H1 (cell line): Measurements from ENCODE around the gene ABI3BP. TPM values are rescaled to one million over a fixed set of nuclear protein-coding genes. Genes with fewer than 3 reads are reported as not detected.

Source experiments
- CTCF ChIA-PET: fragments of 300-600 bp; sonication (Branson Sonifier 250); formaldehyde crosslinking; loops from one replicate; lab custom pipeline; 2021; ENCODE audit not compliant: partially characterized antibody; lab: Charles Lee
- POLR2A ChIA-PET: fragments of 300-600 bp; sonication (Branson Sonifier 250); formaldehyde crosslinking; loops from one replicate; lab custom pipeline; 2021; ENCODE audit warnings: inconsistent platforms; ENCODE audit not compliant: partially characterized antibody; lab: Charles Lee
- DNase-seq, 2 experiments: peaks; one replicate each; pipeline versions ENCODE4 v3.0.0 to v3.0.0-alpha.2; 2010 to 2022; ENCODE audit warnings: low spot score in 2 of 2, low read depth in 1 of 2, mixed read lengths in 1 of 2
- FAIRE-seq: peaks from 2 replicates; lab custom pipeline; 2011; peaks lifted over from hg19 to GRCh38; lab: Jason Lieb, UNC
- H2AFZ ChIP-seq: 2 replicates; pipeline ENCODE4 v1.8.1; 2012; ENCODE audit warnings: low read length, inconsistent platforms
- H2AK5ac ChIP-seq: 2 replicates; pipeline ENCODE4 v1.6.1; 2013; ENCODE audit warnings: low read depth, low read length
- H2BK120ac ChIP-seq: replicated peaks from 2 replicates; pipeline ENCODE3; 2013; ENCODE audit warnings: low read depth, low read length, inconsistent platforms
- H2BK12ac ChIP-seq: 2 replicates; pipeline ENCODE4 v1.6.1; 2013; ENCODE audit warnings: low read depth, low read length
- H2BK15ac ChIP-seq: 2 replicates; pipeline ENCODE4 v1.6.1; 2013; ENCODE audit warnings: low read length
- H2BK20ac ChIP-seq: 2 replicates; pipeline ENCODE4 v1.6.1; 2013; ENCODE audit warnings: low read length
- H2BK5ac ChIP-seq: 2 replicates; pipeline ENCODE4 v1.6.1; 2013; ENCODE audit warnings: low read depth, low read length
- H3K14ac ChIP-seq: 2 replicates; pipeline ENCODE4 v1.6.1; 2013; ENCODE audit warnings: inconsistent platforms; ENCODE audit not compliant: insufficient read length
- H3K18ac ChIP-seq: 2 replicates; pipeline ENCODE4 v1.6.1; 2013; ENCODE audit warnings: low read length; ENCODE audit errors: extremely low read depth
- H3K23ac ChIP-seq: 2 replicates; pipeline ENCODE4 v1.6.1; 2013; ENCODE audit warnings: inconsistent platforms; ENCODE audit not compliant: insufficient read length
- H3K23me2 ChIP-seq: 2 replicates; pipeline ENCODE4 v1.6.1; 2013; ENCODE audit warnings: low read depth, low read length
- H3K27ac ChIP-seq: 2 replicates; pipeline ENCODE4 v1.6.1; 2011; ENCODE audit warnings: low read depth, low read length, inconsistent platforms
- H3K27me3 ChIP-seq, 4 experiments: replicated peaks in 1 of 4; 1 replicate in 1 of 4; 2 replicates in 3 of 4; pipeline versions ENCODE4 v1.6.1 to v1.8.1; 2011 to 2013; ENCODE audit warnings: low read length in 3 of 4, mild to moderate bottlenecking in 3 of 4, inconsistent platforms in 2 of 4, mixed read lengths in 2 of 4, moderate library complexity in 1 of 4; ENCODE audit not compliant: control insufficient read depth in 3 of 4, insufficient read depth in 3 of 4; ENCODE audit errors: extremely low read depth in 1 of 4
- H3K36me3 ChIP-seq, 4 experiments: 2 replicates each; pipeline versions ENCODE4 v1.6.1 to v1.8.1; 2011 to 2013; ENCODE audit warnings: mild to moderate bottlenecking in 4 of 4, low read length in 3 of 4, moderate library complexity in 2 of 4, control low read depth in 1 of 4, inconsistent platforms in 1 of 4; ENCODE audit not compliant: insufficient read depth in 4 of 4, control insufficient read depth in 2 of 4
- H3K4ac ChIP-seq: replicated peaks from 2 replicates; pipeline ENCODE3; 2013; ENCODE audit warnings: low read length, low read depth, mixed read lengths, inconsistent platforms; ENCODE audit not compliant: insufficient read length
- H3K4me1 ChIP-seq, 4 experiments: replicated peaks in 1 of 4; 1 replicate in 1 of 4; 2 replicates in 3 of 4; pipeline versions ENCODE4 v1.6.1 to v1.8.1; 2011 to 2013; ENCODE audit warnings: low read length in 3 of 4, inconsistent platforms in 2 of 4, mixed read lengths in 1 of 4; ENCODE audit not compliant: insufficient read depth in 4 of 4, control insufficient read depth in 3 of 4
- H3K4me2 ChIP-seq, 2 experiments: 2 replicates each; pipeline versions ENCODE4 v1.6.1 to v1.8.1; 2011 to 2013; ENCODE audit warnings: low read depth in 2 of 2, low read length in 2 of 2, control low read depth in 1 of 2, inconsistent platforms in 1 of 2, mild to moderate bottlenecking in 1 of 2; ENCODE audit not compliant: insufficient read depth in 1 of 2
- H3K4me3 ChIP-seq, 4 experiments: fragments of 200-600, 300-600 bp in 1 of 4; sonication (generic), shearing (Covaris generic), sonication (Bioruptor Twin) in 1 of 4; 2 replicates each; pipeline versions ENCODE4 v1.5.1 to v1.8.1; 2011 to 2016; ENCODE audit warnings: low read length in 4 of 4, low read depth in 3 of 4, control low read depth in 2 of 4, inconsistent platforms in 2 of 4, mild to moderate bottlenecking in 2 of 4, mixed read lengths in 1 of 4, moderate library complexity in 1 of 4; ENCODE audit not compliant: insufficient read depth in 2 of 4; ENCODE audit errors: extremely low read depth in 1 of 4
- H3K56ac ChIP-seq: replicated peaks from 2 replicates; pipeline ENCODE3; 2013; ENCODE audit warnings: low read depth, mild to moderate bottlenecking, mixed read lengths, low read length, inconsistent platforms; ENCODE audit not compliant: insufficient read length
- H3K79me1 ChIP-seq: 2 replicates; pipeline ENCODE4 v1.6.1; 2013; ENCODE audit warnings: low read depth, low read length, control low read depth
- H3K79me2 ChIP-seq, 2 experiments: 2 replicates each; pipeline versions ENCODE4 v1.6.1 to v1.8.1; 2012 to 2013; ENCODE audit warnings: low read length in 2 of 2, mild to moderate bottlenecking in 2 of 2, inconsistent platforms in 1 of 2; ENCODE audit not compliant: insufficient read depth in 2 of 2, control insufficient read depth in 1 of 2
- H3K9ac ChIP-seq, 4 experiments: replicated peaks in 1 of 4; 1 replicate in 1 of 4; 2 replicates in 3 of 4; pipeline versions ENCODE4 v1.6.1 to v1.8.1; 2011 to 2013; ENCODE audit warnings: low read depth in 3 of 4, low read length in 3 of 4, control low read depth in 2 of 4, mild to moderate bottlenecking in 2 of 4, moderate library complexity in 2 of 4, inconsistent platforms in 1 of 4; ENCODE audit errors: extremely low read depth in 1 of 4
- H3K9me3 ChIP-seq, 2 experiments: 2 replicates each; pipeline versions ENCODE4 v1.6.1 to v1.8.1; 2012 to 2013; ENCODE audit warnings: mild to moderate bottlenecking in 2 of 2, moderate library complexity in 2 of 2, control low read depth in 1 of 2, inconsistent platforms in 1 of 2, low read depth in 1 of 2, low read length in 1 of 2, mixed read lengths in 1 of 2; ENCODE audit not compliant: insufficient read depth in 2 of 2
- H4K20me1 ChIP-seq, 2 experiments: replicated peaks in 1 of 2; 2 replicates each; pipeline versions ENCODE3 to v1.8.1; 2011 to 2013; ENCODE audit warnings: inconsistent platforms in 2 of 2, low read length in 2 of 2, mild to moderate bottlenecking in 1 of 2; ENCODE audit not compliant: insufficient read depth in 2 of 2, control insufficient read depth in 1 of 2
- H4K5ac ChIP-seq: 2 replicates; pipeline ENCODE4 v1.6.1; 2013; ENCODE audit warnings: low read length, low read depth, mixed read lengths, inconsistent platforms; ENCODE audit not compliant: insufficient read length
- H4K8ac ChIP-seq: 2 replicates; pipeline ENCODE4 v1.8.0; 2013; ENCODE audit warnings: mild to moderate bottlenecking, moderate library complexity, low read length, inconsistent platforms; ENCODE audit not compliant: insufficient read depth; ENCODE audit errors: extremely low read depth
- H4K91ac ChIP-seq: replicated peaks from 2 replicates; pipeline ENCODE3; 2013; ENCODE audit warnings: low read length, mixed read lengths, inconsistent platforms; ENCODE audit not compliant: insufficient read length
- CTBP2 ChIP-seq: IDR thresholded peaks from 2 replicates; pipeline ENCODE4 v1.7.0; 2011; ENCODE audit warnings: borderline replicate concordance, mild to moderate bottlenecking, moderate library complexity, mixed read lengths, low read length; ENCODE audit not compliant: insufficient read depth, insufficient read length
- GABPA ChIP-seq: IDR thresholded peaks from 2 replicates; pipeline ENCODE4 v1.6.1; 2011; ENCODE audit warnings: mild to moderate bottlenecking, low read length, moderate library complexity, borderline replicate concordance; ENCODE audit not compliant: insufficient read depth
- KDM4A ChIP-seq: IDR thresholded peaks from one replicate; pipeline ENCODE4 v1.7.1; 2012; ENCODE audit warnings: low read depth, mild to moderate bottlenecking, moderate library complexity, low read length, inconsistent platforms; ENCODE audit not compliant: severe bottlenecking
- KDM5A ChIP-seq: fragments of 200-600 bp; IDR thresholded peaks from 2 replicates; pipeline ENCODE4 v1.7.1; 2012; ENCODE audit warnings: mild to moderate bottlenecking, low read length, inconsistent platforms, mixed read lengths
- PHF8 ChIP-seq: fragments of 200-600 bp; sonication (generic); conservative IDR thresholded peaks from 2 replicates; pipeline ENCODE4 v1.7.1; 2012; ENCODE audit warnings: low read depth, mild to moderate bottlenecking, inconsistent platforms, low read length, moderate library complexity
- RAD21 ChIP-seq, 2 experiments: IDR thresholded peaks in 1 of 2; conservative IDR thresholded peaks in 1 of 2; 2 replicates each; pipeline ENCODE4 v1.6.1; 2011; ENCODE audit warnings: low read depth in 2 of 2, low read length in 2 of 2, improper control_type of control experiment in 1 of 2, inconsistent platforms in 1 of 2, mild to moderate bottlenecking in 1 of 2, moderate library complexity in 1 of 2
- RNF2 ChIP-seq: fragments of 200-900, 300-1000 bp; sonication (generic); IDR thresholded peaks from 2 replicates; pipeline ENCODE4 v1.7.1; 2016; ENCODE audit warnings: borderline replicate concordance, low read depth, mild to moderate bottlenecking, antibody characterized with exemption, low read length; ENCODE audit not compliant: poor library complexity, severe bottlenecking; ENCODE audit errors: missing control alignments
- RXRA ChIP-seq: IDR thresholded peaks from 2 replicates; pipeline ENCODE4 v1.6.1; 2011; ENCODE audit warnings: low read depth, mild to moderate bottlenecking, low read length, moderate library complexity; ENCODE audit not compliant: insufficient read depth
- SRF ChIP-seq: IDR thresholded peaks from 2 replicates; pipeline ENCODE4 v1.6.1; 2011; ENCODE audit warnings: mild to moderate bottlenecking, low read depth, low read length, moderate library complexity
- WGBS, 2 experiments: shearing (Covaris generic) in 1 of 2; methylation state at CpG; one replicate each; pipeline versions ENCODE4 v1.1.6 to v1.1.7; 2013 to 2015; ENCODE audit warnings: low lambda C conversion rate in 2 of 2, mixed read lengths in 2 of 2, inconsistent platforms in 1 of 2, low coverage in 1 of 2, missing lambda C conversion rate in 1 of 2; ENCODE audit not compliant: insufficient replicate concordance in 2 of 2, insufficient coverage in 1 of 2, insufficient read length in 1 of 2; ENCODE audit errors: extremely low coverage in 1 of 2, missing lambda C conversion rate in 1 of 2; 5-methylcytosine and 5-hydroxymethylcytosine counted together
- polyA plus RNA-seq, 7 experiments: library from polyadenylated mRNA; depleted of rRNA in 3 of 7; stranded (reverse) in 5 of 7; unstranded in 2 of 7; fragments of >200 nt in 5 of 7; fragments of 200-250 nt in 2 of 7; gene quantifications; 1 replicate in 5 of 7; 2 replicates in 1 of 7; 4 replicates in 1 of 7; pipeline versions ENCODE4 v1.2.1 to v1.2.3, GENCODE V29; 2011 to 2013; ENCODE audit warnings: missing spikeins in 2 of 7, mixed read lengths in 2 of 7
- total RNA-seq: library from RNA; stranded (reverse); fragmentation: NEBNext Ultra II Directional; extraction: Animal tissue kit (Norgen Biotek cat#: 25700); gene quantifications from 2 replicates; pipeline ENCODE4 v1.2.1, GENCODE V29; 2021

ABI3BP gene
- total and polyA plus RNA-seq, 2 of the 8 experiments (the other 6 are each of a cell fraction or from before 2014, with no cell fraction given) = 0.08 to 0.32 TPM

GRCh38 chr3:100702980-100703345 is 290.3 kb downstream of the ABI3BP start:
- POLR2A ChIA-PET = interaction anchor here (0.6 kb wide), 1 partner anchor 187 kb away, joined by 3 read pairs; no protein-coding TSS in a partner anchor
- H2BK5ac ChIP-seq = no peak overlapping the region
- H3K14ac ChIP-seq = no peak overlapping the region
- H3K9ac ChIP-seq = no peak overlapping the region
- H2BK12ac ChIP-seq = no peak overlapping the region
- CTCF ChIA-PET = interaction anchor here (0.8 kb wide), 1 partner anchor 241 kb away, joined by 3 read pairs; no protein-coding TSS in a partner anchor
- H3K23ac ChIP-seq = no peak overlapping the region
- no peak overlapping the region for H2BK120ac ChIP-seq
- H4K91ac ChIP-seq = no peak overlapping the region
- peaks cover 1 to 22% (median 9%) of the 10 kb centered on the region in 4 experiments; a peak in 6 of 7 replicates for H3K27me3 ChIP-seq
- H2AFZ ChIP-seq = no peak overlapping the region
- no peaks in the 10 kb centered on the region for H4K20me1 ChIP-seq
- no peak overlapping the region for H2BK20ac ChIP-seq
- no peak overlapping the region for H3K27ac ChIP-seq
- no peaks in the 10 kb centered on the region for H3K23me2 ChIP-seq
- H2AK5ac ChIP-seq = no peak overlapping the region
- H4K5ac ChIP-seq = no peak overlapping the region
- H3K4me3 ChIP-seq = no peak overlapping the region
- FAIRE-seq (no peak), DNase-seq (no peak)
- H3K4me1 ChIP-seq = no peaks in the 10 kb centered on the region
- no peak overlapping the region for H3K4me2 ChIP-seq
- H3K36me3 ChIP-seq = no peaks in the 10 kb centered on the region
- H3K18ac ChIP-seq = no peak overlapping the region
- no peak overlapping the region for H3K4ac ChIP-seq
- H3K9me3 ChIP-seq = no peaks in the 10 kb centered on the region
- no peak overlapping the region for H4K8ac ChIP-seq
- no peaks in the 10 kb centered on the region for H3K79me1 ChIP-seq
- no peak overlapping the region for H3K56ac ChIP-seq
- H3K79me2 ChIP-seq = no peaks in the 10 kb centered on the region
- H2BK15ac ChIP-seq = no peak overlapping the region
- 87% methylated on average over 5 of the region's 5 CpGs; no CpG with 5 or more reads in 1 of the 2 experiments for WGBS, 2 experiments
- TF ChIP-seq GABPA = no peak
- TF ChIP-seq RNF2 = no peak
- TF ChIP-seq SRF = no peak
- no peak for TF ChIP-seq CTBP2
- no peak for TF ChIP-seq PHF8
- TF ChIP-seq RXRA = no peak
- no peak for TF ChIP-seq RAD21 (IDR thresholded peaks at IDR 0.05 in 1 of 2, conservative IDR thresholded peaks at IDR 0.05 in 1 of 2; ENCODE audit: low read depth in 2 of 2, low read length in 2 of 2)
- no peak for TF ChIP-seq KDM5A
- TF ChIP-seq KDM4A = no peak
